ENCODE measurements around the gene ARHGAP15. TPM values are rescaled to one million over a fixed set of nuclear protein-coding genes. Genes with fewer than 3 reads are reported as not detected.

ARHGAP15 gene
- total RNA-seq, 1 experiment from 2014 or later, result 0.42 TPM

GRCh38 chr2:143264851-143265250 lies 135.6 kb downstream of the ARHGAP15 start:
- Histone ChIP-seq H3K27ac (ENCODE audit: low read depth, low read length) (no peak overlapping the region), H3K4me3 (replicated peaks in 1 of 2; ENCODE audit: low read depth in 1 of 2, low read length in 2 of 2) (no peak overlapping the region), H3K36me3 (ENCODE audit: control insufficient read depth in 1 of 2, insufficient read depth in 2 of 2, low read length in 2 of 2) (no peaks in the 10 kb centered on the region), H3K9me2 (ENCODE audit: insufficient read depth) (no peaks in the 10 kb centered on the region), H3K79me2 (ENCODE audit: insufficient read depth, low read length) (no peaks in the 10 kb centered on the region), H4K20me1 (ENCODE audit: insufficient read depth) (no peaks in the 10 kb centered on the region), H3K27me3 (ENCODE audit: insufficient read depth, low read length) (no peaks in the 10 kb centered on the region), H2AFZ (ENCODE audit: low read depth, low read length, poor library complexity, severe bottlenecking) (no peak overlapping the region), H3K4me2 (ENCODE audit: low read length) (no peak overlapping the region), H3K9ac (ENCODE audit: low read length) (no peak overlapping the region), H3K9me3 (ENCODE audit: control insufficient read depth in 1 of 2, insufficient read depth in 1 of 2, low read depth in 1 of 2, low read length in 2 of 2) (no peaks in the 10 kb centered on the region), H3K4me1 (ENCODE audit: control insufficient read depth in 1 of 2, insufficient read depth in 2 of 2, low read length in 2 of 2) (no peaks in the 10 kb centered on the region)
- ChIA-PET POLR2A (no interaction called here), RAD21 (ENCODE audit: low non-redundant PET in 1 of 2, low total read pairs in 2 of 2, uncharacterized antibody in 2 of 2, unreplicated experiment in 2 of 2) (no interaction called here), CTCF (interaction anchor here (1.5 kb wide), 1 partner anchor 102 kb away, joined by 4 read pairs; no protein-coding TSS in a partner anchor)
- intact Hi-C loops (cut with micrococcal nuclease), result no loop called here
- TF ChIP-seq EZH2 (IDR thresholded peaks at IDR 0.05) (no peak), ZNF274 (IDR thresholded peaks at IDR 0.05; ENCODE audit: low read depth, low read length) (no peak), JUND (IDR thresholded peaks at IDR 0.05) (no peak), TCF7L2 (IDR thresholded peaks at IDR 0.05; ENCODE audit: borderline replicate concordance, extremely low read depth, insufficient read depth, insufficient read length) (no peak)
- TF ChIP-seq, protein P1, sequence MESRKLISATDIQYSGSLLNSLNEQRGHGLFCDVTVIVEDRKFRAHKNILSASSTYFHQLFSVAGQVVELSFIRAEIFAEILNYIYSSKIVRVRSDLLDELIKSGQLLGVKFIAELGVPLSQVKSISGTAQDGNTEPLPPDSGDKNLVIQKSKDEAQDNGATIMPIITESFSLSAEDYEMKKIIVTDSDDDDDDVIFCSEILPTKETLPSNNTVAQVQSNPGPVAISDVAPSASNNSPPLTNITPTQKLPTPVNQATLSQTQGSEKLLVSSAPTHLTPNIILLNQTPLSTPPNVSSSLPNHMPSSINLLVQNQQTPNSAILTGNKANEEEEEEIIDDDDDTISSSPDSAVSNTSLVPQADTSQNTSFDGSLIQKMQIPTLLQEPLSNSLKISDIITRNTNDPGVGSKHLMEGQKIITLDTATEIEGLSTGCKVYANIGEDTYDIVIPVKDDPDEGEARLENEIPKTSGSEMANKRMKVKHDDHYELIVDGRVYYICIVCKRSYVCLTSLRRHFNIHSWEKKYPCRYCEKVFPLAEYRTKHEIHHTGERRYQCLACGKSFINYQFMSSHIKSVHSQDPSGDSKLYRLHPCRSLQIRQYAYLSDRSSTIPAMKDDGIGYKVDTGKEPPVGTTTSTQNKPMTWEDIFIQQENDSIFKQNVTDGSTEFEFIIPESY (IDR thresholded peaks at IDR 0.05; ENCODE audit: extremely low read depth, insufficient replicate concordance, low read length), result no peak
- no peak for ATAC-seq
- no TSS peak for BruUV-seq (replicated peaks)
- no peak for DNase-seq (ENCODE audit: low read depth, low spot score)

GRCh38 chr2:143279672-143280071 lies 150.5 kb downstream of the ARHGAP15 start:
- Histone ChIP-seq H4K20me1 (ENCODE audit: insufficient read depth) (no peaks in the 10 kb centered on the region), H3K9ac (ENCODE audit: low read length) (no peak overlapping the region), H3K27ac (ENCODE audit: low read depth, low read length) (no peak overlapping the region), H2AFZ (ENCODE audit: low read depth, low read length, poor library complexity, severe bottlenecking) (no peak overlapping the region), H3K4me3 (replicated peaks in 1 of 2; ENCODE audit: low read depth in 1 of 2, low read length in 2 of 2) (no peak overlapping the region), H3K9me2 (ENCODE audit: insufficient read depth) (no peaks in the 10 kb centered on the region), H3K9me3 (ENCODE audit: control insufficient read depth in 1 of 2, insufficient read depth in 1 of 2, low read depth in 1 of 2, low read length in 2 of 2) (no peaks in the 10 kb centered on the region), H3K4me1 (ENCODE audit: control insufficient read depth in 1 of 2, insufficient read depth in 2 of 2, low read length in 2 of 2) (no peaks in the 10 kb centered on the region), H3K4me2 (ENCODE audit: low read length) (no peak overlapping the region), H3K36me3 (ENCODE audit: control insufficient read depth in 1 of 2, insufficient read depth in 2 of 2, low read length in 2 of 2) (no peaks in the 10 kb centered on the region), H3K27me3 (ENCODE audit: insufficient read depth, low read length) (no peaks in the 10 kb centered on the region), H3K79me2 (ENCODE audit: insufficient read depth, low read length) (no peaks in the 10 kb centered on the region)
- intact Hi-C loops (cut with micrococcal nuclease), result no loop called here
- BruUV-seq (replicated peaks), result no TSS peak
- ChIA-PET RAD21 (ENCODE audit: low non-redundant PET in 1 of 2, low total read pairs in 2 of 2, uncharacterized antibody in 2 of 2, unreplicated experiment in 2 of 2) (no interaction called here), POLR2A (no interaction called here), CTCF (interaction anchor here (1.2 kb wide), 1 partner anchor 20 kb away, joined by 3 read pairs; no protein-coding TSS in a partner anchor)
- DNase-seq (ENCODE audit: low read depth, low spot score), result no peak
- TF ChIP-seq REST (IDR thresholded peaks at IDR 0.05; ENCODE audit: low read depth), result no peak
- TF ChIP-seq, protein P2, sequence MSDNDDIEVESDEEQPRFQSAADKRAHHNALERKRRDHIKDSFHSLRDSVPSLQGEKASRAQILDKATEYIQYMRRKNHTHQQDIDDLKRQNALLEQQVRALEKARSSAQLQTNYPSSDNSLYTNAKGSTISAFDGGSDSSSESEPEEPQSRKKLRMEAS (IDR thresholded peaks at IDR 0.05), result no peak
- TF ChIP-seq EZH2 (IDR thresholded peaks at IDR 0.05), result no peak
- TF ChIP-seq EGR1 (IDR thresholded peaks at IDR 0.05; ENCODE audit: low read depth), result no peak
- TF ChIP-seq, protein P3, sequence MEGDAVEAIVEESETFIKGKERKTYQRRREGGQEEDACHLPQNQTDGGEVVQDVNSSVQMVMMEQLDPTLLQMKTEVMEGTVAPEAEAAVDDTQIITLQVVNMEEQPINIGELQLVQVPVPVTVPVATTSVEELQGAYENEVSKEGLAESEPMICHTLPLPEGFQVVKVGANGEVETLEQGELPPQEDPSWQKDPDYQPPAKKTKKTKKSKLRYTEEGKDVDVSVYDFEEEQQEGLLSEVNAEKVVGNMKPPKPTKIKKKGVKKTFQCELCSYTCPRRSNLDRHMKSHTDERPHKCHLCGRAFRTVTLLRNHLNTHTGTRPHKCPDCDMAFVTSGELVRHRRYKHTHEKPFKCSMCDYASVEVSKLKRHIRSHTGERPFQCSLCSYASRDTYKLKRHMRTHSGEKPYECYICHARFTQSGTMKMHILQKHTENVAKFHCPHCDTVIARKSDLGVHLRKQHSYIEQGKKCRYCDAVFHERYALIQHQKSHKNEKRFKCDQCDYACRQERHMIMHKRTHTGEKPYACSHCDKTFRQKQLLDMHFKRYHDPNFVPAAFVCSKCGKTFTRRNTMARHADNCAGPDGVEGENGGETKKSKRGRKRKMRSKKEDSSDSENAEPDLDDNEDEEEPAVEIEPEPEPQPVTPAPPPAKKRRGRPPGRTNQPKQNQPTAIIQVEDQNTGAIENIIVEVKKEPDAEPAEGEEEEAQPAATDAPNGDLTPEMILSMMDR (IDR thresholded peaks at IDR 0.05 in 2 of 3, conservative IDR thresholded peaks at IDR 0.05 in 1 of 3; ENCODE audit: borderline replicate concordance in 1 of 3, insufficient read depth in 1 of 3, low read depth in 2 of 3, low read length in 2 of 3), result no peak
- ATAC-seq, result no peak
